Inflammatory macrophage treated with lipopolysaccharide for 4 hours (primary cell): ENCODE measurements around the gene DVL2.

ENCODE experiments used
- DNase-seq: peaks from one replicate; pipeline ENCODE4 v3.0.0-alpha.2; 2020

The DVL2 gene

GRCh38 chr17:7234083-7234951 is at the start of gene DVL2:
Gene DVL2 (minus strand): TSS chr17:7234517. CDS start chr17:7234262, 255 bp downstream.
- DNase-seq, result peak; percentile 92

- peak; percentile 25 for DNase-seq
Measured at GRCh38 chr17:7283471-7284216, 49.3 kb upstream of the DVL2 start.

- DNase-seq, result peak; percentile 36
Measured at GRCh38 chr17:7282752-7283321, 48.5 kb upstream of the DVL2 start.

- DNase-seq, result no peak
Measured at GRCh38 chr17:7281953-7282751, 47.8 kb upstream of the DVL2 start.

- peak; percentile 96 for DNase-seq
Measured at GRCh38 chr17:7281074-7281952, 47.0 kb upstream of the DVL2 start, which contains the start of gene SLC2A4. Gene SLC2A4 (plus strand): TSS chr17:7281718. CDS start chr17:7281935, 217 bp downstream.

- DNase-seq, result peak; percentile 78
Measured at GRCh38 chr17:7280519-7281073, 46.3 kb upstream of the DVL2 start.

- no peak for DNase-seq
Measured at GRCh38 chr17:7279448-7279847, 45.1 kb upstream of the DVL2 start.

- no peak for DNase-seq
Measured at GRCh38 chr17:7266784-7267183, 32.5 kb upstream of the DVL2 start.

- no peak for DNase-seq
Measured at GRCh38 chr17:7263801-7264078, 29.4 kb upstream of the DVL2 start.

- DNase-seq, result peak; percentile 61
Measured at GRCh38 chr17:7262935-7263800, 28.9 kb upstream of the DVL2 start.

- DNase-seq, result no peak
Measured at GRCh38 chr17:7262192-7262934, 28.0 kb upstream of the DVL2 start, which contains the start of gene CLDN7. Gene CLDN7 (minus strand): TSS chr17:7262478. CDS start chr17:7262043, 435 bp downstream.

- DNase-seq, result no peak
Measured at GRCh38 chr17:7261379-7262191, 27.3 kb upstream of the DVL2 start.

GRCh38 chr17:7260651-7261378 is 26.5 kb upstream of the DVL2 start:
- no peak for DNase-seq

- no peak for DNase-seq
Measured at GRCh38 chr17:7260151-7260550, 25.8 kb upstream of the DVL2 start.

- DNase-seq, result no peak
Measured at GRCh38 chr17:7259555-7259889, 25.2 kb upstream of the DVL2 start.

GRCh38 chr17:7258731-7259554 is 24.6 kb upstream of the DVL2 start:
- peak; percentile 92 for DNase-seq

- DNase-seq, result no peak
Measured at GRCh38 chr17:7256766-7257456, 22.6 kb upstream of the DVL2 start.
